Epithelial cell of proximal tubule (primary cell): ENCODE data around the gene B9D1. TPM values are rescaled to one million over a fixed set of nuclear protein-coding genes. Genes with fewer than 3 reads are reported as not detected.

Experiments used
- DNase-seq: peaks from one replicate; pipeline ENCODE4 v3.0.0-alpha.2; 2011; ENCODE audit warnings: low read depth
- H3K4me3 ChIP-seq: 2 replicates; pipeline ENCODE4 v1.5.1; 2011; ENCODE audit warnings: low read depth, mild to moderate bottlenecking, low read length
- total RNA-seq: library from RNA; depleted of rRNA; stranded (reverse); fragments of >200 nt; gene quantifications from 2 replicates; pipeline ENCODE4 v1.2.3, GENCODE V29; 2015
- TF ChIP-seq, protein P1 (sequence below): conservative IDR thresholded peaks from 2 replicates; pipeline ENCODE4 v1.5.1; 2012; ENCODE audit warnings: low read depth, mild to moderate bottlenecking, low read length

The B9D1 gene
- total RNA-seq, 1 donor from 2014 or later: 44.2 TPM

DNA sequence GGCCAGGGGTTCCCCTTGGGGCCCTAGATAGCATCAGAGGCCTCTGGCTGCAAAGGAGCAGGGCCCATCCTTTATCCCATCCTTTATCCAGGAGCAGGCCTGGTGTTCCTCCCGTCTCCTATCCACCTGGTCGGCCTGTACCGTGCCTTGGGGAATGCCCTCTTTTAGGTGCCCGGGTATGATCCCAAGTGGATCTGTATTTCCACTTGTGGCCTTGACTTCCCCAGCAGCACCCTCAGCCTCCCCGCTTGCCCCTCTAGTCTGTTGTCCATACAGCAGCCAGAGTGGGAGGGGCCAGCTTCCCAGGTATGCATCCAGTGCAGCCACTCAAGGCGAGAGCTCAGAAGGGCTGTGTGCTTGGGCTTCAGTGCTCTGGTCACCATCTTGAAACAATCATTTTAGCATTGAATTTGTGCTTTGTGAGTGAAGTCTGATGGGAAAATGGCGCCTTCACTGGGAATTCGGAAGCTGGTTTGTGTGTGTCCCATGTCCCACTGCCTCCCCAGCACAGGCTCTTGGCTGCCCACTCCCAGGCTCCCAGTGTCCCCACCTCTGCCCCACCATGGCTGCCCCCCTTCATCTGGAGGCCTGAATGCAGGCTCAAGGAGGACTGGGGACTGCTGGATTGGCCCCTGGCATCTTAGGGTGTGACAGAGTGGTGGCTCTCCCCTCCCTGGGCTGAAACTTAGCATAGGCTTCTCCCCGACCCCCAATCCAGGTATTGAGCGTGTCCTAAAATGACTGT is 45.2 kb upstream of the B9D1 start:
- TF ChIP-seq, protein P1, sequence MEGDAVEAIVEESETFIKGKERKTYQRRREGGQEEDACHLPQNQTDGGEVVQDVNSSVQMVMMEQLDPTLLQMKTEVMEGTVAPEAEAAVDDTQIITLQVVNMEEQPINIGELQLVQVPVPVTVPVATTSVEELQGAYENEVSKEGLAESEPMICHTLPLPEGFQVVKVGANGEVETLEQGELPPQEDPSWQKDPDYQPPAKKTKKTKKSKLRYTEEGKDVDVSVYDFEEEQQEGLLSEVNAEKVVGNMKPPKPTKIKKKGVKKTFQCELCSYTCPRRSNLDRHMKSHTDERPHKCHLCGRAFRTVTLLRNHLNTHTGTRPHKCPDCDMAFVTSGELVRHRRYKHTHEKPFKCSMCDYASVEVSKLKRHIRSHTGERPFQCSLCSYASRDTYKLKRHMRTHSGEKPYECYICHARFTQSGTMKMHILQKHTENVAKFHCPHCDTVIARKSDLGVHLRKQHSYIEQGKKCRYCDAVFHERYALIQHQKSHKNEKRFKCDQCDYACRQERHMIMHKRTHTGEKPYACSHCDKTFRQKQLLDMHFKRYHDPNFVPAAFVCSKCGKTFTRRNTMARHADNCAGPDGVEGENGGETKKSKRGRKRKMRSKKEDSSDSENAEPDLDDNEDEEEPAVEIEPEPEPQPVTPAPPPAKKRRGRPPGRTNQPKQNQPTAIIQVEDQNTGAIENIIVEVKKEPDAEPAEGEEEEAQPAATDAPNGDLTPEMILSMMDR: no peak
- DNase-seq: no peak
- H3K4me3 ChIP-seq: no peak overlapping the region

DNA sequence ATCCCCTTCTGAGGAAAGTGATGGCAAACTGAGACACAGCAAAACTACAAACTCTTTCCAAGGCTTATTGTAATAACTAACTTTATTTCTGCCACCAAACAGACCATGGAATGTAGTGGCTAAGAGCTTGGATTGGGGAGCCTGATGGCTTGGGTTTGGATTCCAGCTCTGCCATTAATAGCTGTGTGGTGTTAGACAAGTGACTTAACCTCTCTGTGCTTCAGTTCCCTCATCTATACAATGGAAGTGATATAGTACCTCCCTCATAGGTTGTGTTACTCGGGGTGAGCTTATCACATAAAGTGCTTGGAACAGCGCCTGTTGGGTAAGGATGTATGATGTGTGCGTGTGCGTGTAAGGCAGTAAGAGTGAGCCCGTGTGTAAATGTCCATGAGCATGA is 42.6 kb upstream of the B9D1 start:
- H3K4me3 ChIP-seq: no peak overlapping the region
- DNase-seq: no peak
- TF ChIP-seq, protein P1: no peak

DNA sequence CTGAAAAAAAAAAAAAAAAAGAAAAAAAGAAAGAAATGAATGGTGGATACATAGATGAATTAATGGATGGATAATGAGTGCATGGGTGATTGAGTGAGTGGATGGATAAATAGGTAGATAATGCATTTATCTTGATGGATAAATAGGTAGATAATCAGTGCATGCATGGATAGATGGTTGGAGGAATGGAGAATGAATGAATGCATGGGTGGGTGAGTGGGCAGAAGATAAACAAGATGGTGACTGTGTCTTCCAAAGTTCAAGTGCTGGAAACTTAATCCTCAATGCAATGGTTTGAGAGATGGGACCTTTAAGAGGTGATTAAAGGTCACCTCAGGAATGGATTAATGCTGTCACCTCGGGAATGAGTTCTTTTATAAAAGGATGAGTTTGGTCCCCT is 41.7 kb upstream of the B9D1 start:
- no peak overlapping the region for H3K4me3 ChIP-seq
- TF ChIP-seq, protein P1: no peak
- no peak for DNase-seq

DNA sequence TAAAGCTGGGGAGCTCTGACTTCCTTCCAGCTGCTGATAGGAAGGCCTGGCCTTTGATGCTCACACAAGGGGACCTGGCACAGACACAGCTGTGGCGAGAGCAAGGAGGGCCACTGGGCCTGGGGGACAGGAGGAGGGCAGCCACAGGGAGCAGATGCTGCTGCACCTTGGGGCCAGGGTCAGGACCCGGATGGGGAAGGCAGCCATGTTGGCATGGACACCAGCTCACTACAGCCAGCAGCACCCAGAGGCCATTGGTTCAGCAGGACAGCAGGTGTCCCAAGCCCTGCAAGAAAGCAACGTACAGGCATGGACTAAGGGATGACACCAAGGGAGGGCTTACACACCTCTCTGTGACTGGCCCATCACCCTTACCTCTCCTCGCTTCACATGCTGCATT is 40.5 kb upstream of the B9D1 start:
- no peak for DNase-seq
- TF ChIP-seq, protein P1: no peak
- H3K4me3 ChIP-seq: no peak overlapping the region

DNA sequence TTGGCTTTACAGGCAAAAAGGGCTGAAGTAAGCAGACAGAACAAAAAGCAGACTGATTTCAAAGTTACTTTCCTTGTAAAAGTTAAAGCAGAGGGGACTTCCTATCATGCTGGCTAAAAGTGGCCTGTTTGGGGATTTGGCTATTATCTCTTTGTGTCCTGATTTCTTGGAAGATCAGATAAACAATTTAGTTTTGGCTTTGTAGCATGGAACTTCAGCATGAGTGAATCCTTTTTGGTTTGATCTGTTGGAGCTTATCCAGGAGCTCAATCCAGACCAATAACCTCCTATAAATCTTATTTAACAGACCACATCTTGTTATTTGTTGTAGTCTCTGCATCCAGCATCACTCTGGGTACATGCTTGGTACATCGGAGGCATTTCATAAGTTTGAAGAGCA is 39.6 kb upstream of the B9D1 start:
- no peak for DNase-seq
- H3K4me3 ChIP-seq: no peak overlapping the region
- TF ChIP-seq, protein P1: no peak

DNA sequence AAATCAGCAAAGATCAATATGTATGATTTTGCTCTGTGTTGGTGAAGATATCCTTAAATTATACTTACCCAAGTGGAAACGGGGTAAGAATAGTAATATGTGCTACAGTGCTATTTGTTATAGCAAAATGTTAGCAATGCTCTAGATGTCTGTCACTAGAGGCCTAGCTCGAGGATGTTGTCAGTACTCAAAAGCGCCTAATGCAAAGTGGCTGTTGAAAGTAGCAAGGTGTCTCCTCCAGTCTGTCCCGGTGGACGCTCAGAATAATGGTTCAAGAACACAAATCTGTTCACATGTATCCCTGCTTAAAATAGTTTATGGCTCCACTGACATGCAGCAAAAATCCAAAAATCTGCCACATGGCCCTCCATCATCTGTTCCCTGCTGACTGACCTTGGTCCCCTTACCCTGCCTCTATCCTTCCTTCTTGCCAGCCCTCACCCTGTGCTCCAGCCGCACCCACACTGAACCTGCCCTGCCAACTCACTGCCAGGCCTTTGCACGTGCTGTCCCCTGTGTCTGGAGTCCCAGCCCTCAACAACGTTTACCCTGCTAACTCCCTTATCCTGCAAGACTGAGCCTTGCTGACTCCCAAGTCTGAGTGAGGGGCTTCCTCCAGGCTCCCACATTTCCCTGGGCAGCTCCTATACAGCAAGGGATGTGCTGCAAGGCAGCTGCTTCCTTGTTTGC is 38.9 kb upstream of the B9D1 start:
- no peak for DNase-seq
- no peak overlapping the region for H3K4me3 ChIP-seq
- TF ChIP-seq, protein P1: no peak
